Measurements from ENCODE around the gene ATG5. TPM values are rescaled to one million over a fixed set of nuclear protein-coding genes. Genes with fewer than 3 reads are reported as not detected.

ATG5 gene
- total RNA-seq, 3 donors from 2014 or later (not counting 1 experiment from before 2014, with no cell fraction given), result 27.5 to 39.0 (median 35.4) TPM

- DNase-seq, result peak in 1 of 2 donors; percentile 34
- no peak overlapping the region for H3K27ac Mint-ChIP-seq
- TF ChIP-seq, protein P1, sequence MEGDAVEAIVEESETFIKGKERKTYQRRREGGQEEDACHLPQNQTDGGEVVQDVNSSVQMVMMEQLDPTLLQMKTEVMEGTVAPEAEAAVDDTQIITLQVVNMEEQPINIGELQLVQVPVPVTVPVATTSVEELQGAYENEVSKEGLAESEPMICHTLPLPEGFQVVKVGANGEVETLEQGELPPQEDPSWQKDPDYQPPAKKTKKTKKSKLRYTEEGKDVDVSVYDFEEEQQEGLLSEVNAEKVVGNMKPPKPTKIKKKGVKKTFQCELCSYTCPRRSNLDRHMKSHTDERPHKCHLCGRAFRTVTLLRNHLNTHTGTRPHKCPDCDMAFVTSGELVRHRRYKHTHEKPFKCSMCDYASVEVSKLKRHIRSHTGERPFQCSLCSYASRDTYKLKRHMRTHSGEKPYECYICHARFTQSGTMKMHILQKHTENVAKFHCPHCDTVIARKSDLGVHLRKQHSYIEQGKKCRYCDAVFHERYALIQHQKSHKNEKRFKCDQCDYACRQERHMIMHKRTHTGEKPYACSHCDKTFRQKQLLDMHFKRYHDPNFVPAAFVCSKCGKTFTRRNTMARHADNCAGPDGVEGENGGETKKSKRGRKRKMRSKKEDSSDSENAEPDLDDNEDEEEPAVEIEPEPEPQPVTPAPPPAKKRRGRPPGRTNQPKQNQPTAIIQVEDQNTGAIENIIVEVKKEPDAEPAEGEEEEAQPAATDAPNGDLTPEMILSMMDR (IDR thresholded peaks at IDR 0.05), result no peak
- H3K27me3 Mint-ChIP-seq (ENCODE audit: low read depth in 2 of 2), result no peaks in the 10 kb centered on the region
- Histone ChIP-seq H3K27ac (ENCODE audit: low read length) (no peak overlapping the region), H3K9me3 (ENCODE audit: control insufficient read depth, insufficient read depth, low read length) (no peaks in the 10 kb centered on the region), H3K4me1 (ENCODE audit: control insufficient read depth, insufficient read depth, low read length) (peaks cover 4% of the 10 kb centered on the region), H3K27me3 (ENCODE audit: control insufficient read depth, insufficient read depth, low read length) (no peaks in the 10 kb centered on the region), H3K36me3 (ENCODE audit: control insufficient read depth, insufficient read depth, low read length) (no peaks in the 10 kb centered on the region), H3K4me3 (ENCODE audit: low read length) (no peak overlapping the region)
- ATAC-seq, result no peak
- intact Hi-C loops (cut with micrococcal nuclease), result no loop called here
- H3K36me3 Mint-ChIP-seq, result no peaks in the 10 kb centered on the region
- H3K9me3 Mint-ChIP-seq, result no peaks in the 10 kb centered on the region
- 81% methylated on average over 2 of the region's 3 CpGs for WGBS (ENCODE audit: insufficient coverage)
- peaks cover 13 to 18% of the 10 kb centered on the region in 2 donors for H3K4me1 Mint-ChIP-seq
- no peak overlapping the region for H3K4me3 Mint-ChIP-seq
Observed at GRCh38 chr6:106184629-106185028, 140.9 kb downstream of the ATG5 start.

DNA sequence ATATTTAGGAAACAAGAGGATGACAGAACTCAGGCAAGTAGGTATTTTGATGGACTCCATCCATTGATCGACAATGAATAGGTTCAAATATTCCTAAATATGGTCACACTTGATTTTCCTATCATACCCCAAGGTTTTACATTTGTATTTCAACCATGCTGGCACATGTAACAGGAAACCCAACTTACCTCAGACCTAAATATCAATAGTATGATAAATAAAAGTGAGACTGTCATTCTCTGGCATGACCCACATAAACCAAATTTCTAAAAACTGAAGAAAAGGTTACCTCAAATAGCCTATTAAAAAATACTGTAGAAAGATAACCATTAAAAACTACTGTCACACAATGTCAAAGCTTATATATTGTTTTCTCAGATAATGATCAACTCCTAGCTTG, 142.1 kb downstream of the ATG5 start:
- no peaks in the 10 kb centered on the region for H3K9me3 ChIP-seq (ENCODE audit: control insufficient read depth, insufficient read depth, low read length)
- no peaks in the 10 kb centered on the region for H3K36me3 Mint-ChIP-seq
- H3K9me3 Mint-ChIP-seq, result no peaks in the 10 kb centered on the region
- TF ChIP-seq, protein P1 (IDR thresholded peaks at IDR 0.05), result no peak
- H3K4me1 Mint-ChIP-seq, result peaks cover 13 to 18% of the 10 kb centered on the region in 2 donors
- H3K27ac ChIP-seq (ENCODE audit: low read length), result no peak overlapping the region
- no peak for ATAC-seq
- H3K36me3 ChIP-seq (ENCODE audit: control insufficient read depth, insufficient read depth, low read length), result no peaks in the 10 kb centered on the region
- intact Hi-C loops (cut with micrococcal nuclease), result no loop called here
- H3K27ac Mint-ChIP-seq, result no peak overlapping the region
- no peaks in the 10 kb centered on the region for H3K27me3 Mint-ChIP-seq (ENCODE audit: low read depth in 2 of 2)
- DNase-seq, result no peak
- H3K27me3 ChIP-seq (ENCODE audit: control insufficient read depth, insufficient read depth, low read length), result no peaks in the 10 kb centered on the region
- no peak overlapping the region for H3K4me3 ChIP-seq (ENCODE audit: low read length)
- WGBS (ENCODE audit: insufficient coverage), result 91% methylated on average over 1 of the region's 1 CpG
- H3K4me1 ChIP-seq (ENCODE audit: control insufficient read depth, insufficient read depth, low read length), result peaks cover 8% of the 10 kb centered on the region
- no peak overlapping the region for H3K4me3 Mint-ChIP-seq

GRCh38 chr6:106182455-106182854, 143.1 kb downstream of the ATG5 start:
- TF ChIP-seq, protein P1 (IDR thresholded peaks at IDR 0.05), result no peak
- no peaks in the 10 kb centered on the region for H3K36me3 Mint-ChIP-seq
- no peak overlapping the region for H3K4me3 Mint-ChIP-seq
- Histone ChIP-seq H3K27ac (ENCODE audit: low read length) (no peak overlapping the region), H3K4me1 (ENCODE audit: control insufficient read depth, insufficient read depth, low read length) (peaks cover 11% of the 10 kb centered on the region), H3K9me3 (ENCODE audit: control insufficient read depth, insufficient read depth, low read length) (no peaks in the 10 kb centered on the region), H3K27me3 (ENCODE audit: control insufficient read depth, insufficient read depth, low read length) (no peaks in the 10 kb centered on the region), H3K36me3 (ENCODE audit: control insufficient read depth, insufficient read depth, low read length) (no peaks in the 10 kb centered on the region), H3K4me3 (ENCODE audit: low read length) (no peak overlapping the region)
- no peak overlapping the region for H3K27ac Mint-ChIP-seq
- no peaks in the 10 kb centered on the region for H3K9me3 Mint-ChIP-seq
- intact Hi-C loops (cut with micrococcal nuclease), result no loop called here
- peaks cover 10 to 14% of the 10 kb centered on the region in 2 donors for H3K4me1 Mint-ChIP-seq
- DNase-seq (no peak), ATAC-seq (no peak)
- WGBS (ENCODE audit: insufficient coverage), result 72% methylated on average over 5 of the region's 5 CpGs
- H3K27me3 Mint-ChIP-seq (ENCODE audit: low read depth in 2 of 2), result no peaks in the 10 kb centered on the region

DNA sequence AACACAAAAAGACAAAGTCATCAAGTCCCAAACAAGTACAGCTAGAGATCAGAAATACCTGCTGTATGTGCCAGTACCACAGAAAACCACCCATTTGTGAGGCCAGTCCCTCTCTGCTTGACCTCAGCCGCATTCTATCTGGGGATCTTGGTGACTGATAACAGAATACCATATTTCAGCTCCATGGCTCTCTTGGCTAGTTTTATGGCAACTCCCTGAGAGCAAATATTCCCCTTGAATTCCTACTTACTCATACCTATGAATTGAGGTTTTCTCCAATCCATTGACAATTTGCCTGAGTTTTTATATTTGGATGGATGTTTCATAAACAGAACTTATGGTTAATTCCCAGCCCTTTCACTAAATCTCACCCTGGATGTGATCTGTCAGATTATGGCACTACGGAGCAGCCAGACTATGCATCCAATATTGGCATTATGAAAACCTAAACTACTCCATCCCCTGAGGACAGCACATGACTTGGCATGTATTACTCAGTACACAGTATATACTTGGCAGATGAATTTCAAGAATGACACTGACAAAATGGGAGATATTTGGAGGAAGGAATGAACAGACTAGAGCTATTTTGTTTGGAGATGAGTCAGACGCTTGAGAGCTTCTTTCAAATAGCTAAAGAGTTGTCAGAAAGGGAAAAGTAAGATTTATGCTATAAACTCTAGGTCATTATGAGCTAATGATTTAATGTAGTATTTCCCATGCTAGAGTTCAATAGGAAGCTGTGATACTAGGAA, 143.7 kb downstream of the ATG5 start:
- no peaks in the 10 kb centered on the region for H3K9me3 ChIP-seq (ENCODE audit: control insufficient read depth, insufficient read depth, low read length)
- 87% methylated on average over 3 of the region's 3 CpGs for WGBS (ENCODE audit: insufficient coverage)
- H3K36me3 Mint-ChIP-seq, result no peaks in the 10 kb centered on the region
- DNase-seq (no peak), ATAC-seq (no peak)
- no peaks in the 10 kb centered on the region for H3K27me3 Mint-ChIP-seq (ENCODE audit: low read depth in 2 of 2)
- H3K27me3 ChIP-seq (ENCODE audit: control insufficient read depth, insufficient read depth, low read length), result no peaks in the 10 kb centered on the region
- no peaks in the 10 kb centered on the region for H3K36me3 ChIP-seq (ENCODE audit: control insufficient read depth, insufficient read depth, low read length)
- no peak overlapping the region for H3K27ac Mint-ChIP-seq
- TF ChIP-seq, protein P1 (IDR thresholded peaks at IDR 0.05), result no peak
- no peak overlapping the region for H3K4me3 ChIP-seq (ENCODE audit: low read length)
- H3K9me3 Mint-ChIP-seq, result no peaks in the 10 kb centered on the region
- no peak overlapping the region for H3K4me3 Mint-ChIP-seq
- H3K27ac ChIP-seq (ENCODE audit: low read length), result no peak overlapping the region
- H3K4me1 ChIP-seq (ENCODE audit: control insufficient read depth, insufficient read depth, low read length), result peaks cover 11% of the 10 kb centered on the region
- intact Hi-C loops (cut with micrococcal nuclease), result no loop called here
- H3K4me1 Mint-ChIP-seq, result peaks cover 10 to 16% of the 10 kb centered on the region in 2 donors
